Measurements from ENCODE around the gene USP25.

Gene USP25

GRCh38 chr21:15766952-15767603 lies 37.3 kb downstream of the USP25 start:
- no peak for DNase-seq

DNA sequence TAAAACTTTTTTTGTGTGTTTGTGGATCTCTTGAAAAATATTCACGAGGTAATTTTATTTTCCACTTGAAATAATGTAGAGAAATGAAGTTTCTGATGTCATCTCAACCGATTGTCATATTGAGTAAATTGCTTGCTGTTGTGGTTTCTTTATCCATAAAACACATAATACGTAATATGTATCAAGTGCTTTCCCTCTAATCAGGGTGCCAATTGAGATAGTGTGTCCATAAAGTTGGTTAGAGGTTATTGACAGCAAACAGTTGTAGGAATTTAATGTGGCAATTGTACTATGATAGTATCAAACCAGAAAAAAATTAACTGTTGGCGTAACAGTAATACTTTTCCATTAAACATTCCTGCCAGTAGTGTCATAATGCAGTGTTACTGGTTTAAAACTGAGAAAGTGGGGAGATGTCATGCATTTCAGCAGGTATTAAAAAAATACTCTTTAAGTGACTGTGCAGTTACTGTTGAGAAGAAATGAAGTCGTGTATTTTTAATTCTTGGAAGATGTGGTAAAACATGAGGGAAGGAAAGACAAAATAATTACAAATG lies 38.3 kb downstream of the USP25 start:
- no peak for DNase-seq

DNA sequence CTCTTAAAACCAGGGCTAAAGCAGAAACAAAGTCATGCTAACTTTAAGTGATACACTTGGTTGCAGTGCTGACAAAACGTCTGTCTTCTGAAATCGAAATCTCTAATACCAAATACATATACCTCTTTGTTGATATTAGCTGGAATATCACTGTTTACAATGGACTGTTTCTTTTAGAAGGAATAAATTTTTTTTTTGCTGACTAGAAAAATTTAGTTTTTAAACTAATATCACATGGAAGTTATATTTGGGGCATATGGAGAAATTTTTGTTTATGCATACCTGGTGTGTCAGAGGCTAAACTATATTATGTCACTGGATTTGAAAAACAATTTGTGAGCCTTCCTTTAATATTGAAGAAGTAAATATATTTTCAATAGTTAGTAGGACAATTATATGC lies 39.1 kb downstream of the USP25 start:
- DNase-seq: no peak

GRCh38 chr21:15771311-15771710 lies 41.5 kb downstream of the USP25 start:
- DNase-seq: no peak

- DNase-seq: no peak
These were observed 42.9 kb downstream of the USP25 start for GRCh38 chr21:15772654-15773053.

DNA sequence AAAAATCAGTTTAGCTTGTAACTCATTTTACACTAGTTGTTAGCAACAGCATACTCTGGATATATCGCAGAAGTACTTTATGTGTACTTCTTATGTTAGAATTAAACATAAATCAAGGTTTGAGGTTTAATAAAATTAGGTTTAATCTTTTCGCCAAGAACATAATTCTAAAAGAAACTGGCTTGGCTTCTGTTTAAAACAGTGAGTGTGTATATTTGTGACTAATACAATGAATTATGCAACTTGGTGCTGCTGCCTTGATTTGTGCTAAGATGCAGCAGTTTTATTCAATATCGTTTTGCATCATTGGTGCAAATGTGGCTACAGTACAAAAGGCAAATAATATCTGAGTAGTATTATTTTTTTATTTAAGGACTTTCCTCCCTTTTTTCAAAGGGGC lies 44.8 kb downstream of the USP25 start:
- no peak for DNase-seq

DNA sequence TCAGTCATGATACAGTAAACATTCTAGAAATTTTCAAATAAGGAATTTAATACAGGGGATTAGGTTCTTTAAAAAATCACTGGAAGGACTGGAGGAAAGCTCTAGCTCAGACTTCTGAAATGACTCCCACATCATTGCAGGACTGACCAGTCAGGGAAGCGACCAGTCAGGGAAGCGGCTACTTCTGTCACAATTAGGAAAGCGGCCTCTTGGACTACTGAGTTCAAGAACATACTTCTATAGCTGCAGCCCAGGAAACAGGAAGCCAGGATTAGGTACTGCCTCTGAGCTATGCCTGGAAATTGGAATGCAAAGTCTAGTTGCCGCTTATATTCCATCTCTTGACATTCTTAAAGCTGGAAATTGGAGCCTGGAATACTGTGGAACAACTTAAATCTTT lies 45.5 kb downstream of the USP25 start:
- DNase-seq: no peak

- no peak for DNase-seq
These were observed 46.2 kb downstream of the USP25 start for GRCh38 chr21:15775981-15776380.

- no peak for DNase-seq
These were observed 47.0 kb downstream of the USP25 start for GRCh38 chr21:15776818-15777217.

- DNase-seq: no peak
These were observed 52.2 kb downstream of the USP25 start for GRCh38 chr21:15781986-15782385.

GRCh38 chr21:15788847-15789523 lies 59.2 kb downstream of the USP25 start:
- no peak for DNase-seq

- DNase-seq: no peak
These were observed 63.3 kb downstream of the USP25 start for GRCh38 chr21:15793109-15793508.

DNA sequence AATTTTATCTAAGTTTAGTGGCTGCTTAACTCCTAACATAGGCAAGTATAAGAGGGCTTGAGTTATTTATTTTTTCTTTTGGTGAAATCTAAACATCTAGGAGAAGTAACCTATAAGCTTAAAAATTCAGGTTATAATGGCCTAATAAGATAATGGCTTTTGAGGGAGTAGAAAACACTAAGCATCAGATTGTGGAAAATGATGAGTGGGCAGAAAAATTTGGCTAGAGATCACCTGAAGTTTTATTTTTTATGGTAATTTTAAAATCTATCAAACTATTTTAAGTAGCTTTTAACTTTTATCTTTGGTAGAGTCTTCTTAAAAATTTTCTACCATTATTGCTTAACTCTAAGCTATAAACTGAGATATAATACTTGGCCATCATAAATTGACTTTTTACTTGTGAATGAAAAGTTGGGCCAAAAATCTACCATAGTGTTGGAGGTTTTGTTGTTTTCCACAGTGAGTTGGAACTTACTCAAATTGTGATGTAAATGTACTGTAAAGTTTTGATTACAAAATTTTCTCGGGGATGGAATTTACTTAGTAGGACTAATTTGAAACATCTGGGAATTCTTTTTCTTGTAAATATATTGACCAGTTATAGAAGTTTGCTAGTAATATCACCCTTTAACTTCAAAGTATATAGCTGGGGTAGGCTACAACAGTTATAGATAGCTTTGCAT lies 63.9 kb downstream of the USP25 start:
- no peak for DNase-seq

DNA sequence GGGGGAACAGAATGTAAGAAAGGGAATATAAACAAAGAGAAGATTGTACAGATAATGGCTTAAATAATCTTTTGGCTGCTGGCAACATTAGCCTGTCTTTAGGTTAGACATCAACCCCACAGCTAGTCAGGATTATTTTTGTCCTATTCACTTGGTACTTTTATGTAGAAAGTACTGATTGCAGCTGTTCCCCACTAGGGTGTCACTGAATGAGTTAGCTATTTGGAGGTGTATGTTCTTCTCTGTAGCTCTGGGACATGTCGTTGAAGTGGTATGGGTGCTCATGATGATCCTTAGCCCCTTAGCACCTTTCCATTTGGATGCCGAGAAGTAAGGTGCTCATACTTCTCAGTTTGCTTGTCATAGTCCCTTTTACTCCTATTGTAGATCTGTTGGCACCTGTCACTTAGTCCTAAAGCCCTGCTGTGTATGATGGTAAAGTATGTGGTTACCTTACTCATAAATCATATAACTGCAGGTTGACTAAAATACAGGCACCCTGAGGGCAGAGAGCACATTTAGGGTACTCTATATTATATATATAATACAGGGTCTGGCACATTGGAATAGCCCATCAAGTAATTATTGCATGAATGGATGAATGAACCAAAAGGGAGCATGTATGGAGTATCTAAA lies 64.6 kb downstream of the USP25 start:
- no peak for DNase-seq

- no peak for DNase-seq
These were observed 65.8 kb downstream of the USP25 start for GRCh38 chr21:15795533-15795932.

GRCh38 chr21:15797577-15798363 lies 68.0 kb downstream of the USP25 start:
- DNase-seq: no peak

- no peak for DNase-seq
These were observed 71.6 kb downstream of the USP25 start for GRCh38 chr21:15801352-15801863.

DNA sequence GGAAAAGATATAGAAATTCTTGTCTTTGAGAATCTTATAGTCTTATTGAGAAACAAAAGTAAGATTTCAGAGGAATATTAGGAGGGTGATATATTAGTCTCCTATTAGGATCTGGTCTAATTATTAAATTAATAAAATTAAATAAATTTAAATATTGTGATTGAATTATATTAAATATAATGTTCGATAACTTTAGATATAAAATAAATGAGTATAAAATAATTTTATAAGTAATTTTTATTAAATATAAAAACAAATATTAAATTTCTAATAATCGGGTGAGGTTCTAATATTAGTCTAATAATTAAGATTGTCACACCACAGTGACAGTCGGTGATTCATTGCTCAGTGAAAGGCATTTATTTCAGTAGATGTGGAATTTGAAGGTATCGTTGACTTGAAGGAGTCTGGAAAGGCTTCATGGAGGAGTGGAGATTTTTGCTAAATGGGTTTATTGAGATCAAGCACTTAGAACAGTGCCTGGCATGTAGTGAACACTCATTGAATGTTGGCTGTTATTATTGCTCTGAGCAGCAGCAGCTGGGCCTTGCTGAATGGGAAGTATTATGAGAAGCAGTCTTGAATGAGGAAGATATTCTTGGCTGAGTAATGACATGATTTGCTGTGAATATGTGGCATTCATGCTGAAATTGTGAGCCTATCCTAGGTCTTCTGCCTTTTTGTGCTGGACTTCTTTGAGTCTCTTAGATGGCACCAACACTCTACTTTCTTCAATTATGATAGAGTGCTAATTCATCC lies 74.6 kb downstream of the USP25 start:
- no peak for DNase-seq

GRCh38 chr21:15809065-15809464 lies 79.3 kb downstream of the USP25 start:
- no peak for DNase-seq

GRCh38 chr21:15809818-15810217 lies 80.0 kb downstream of the USP25 start:
- no peak for DNase-seq

DNA sequence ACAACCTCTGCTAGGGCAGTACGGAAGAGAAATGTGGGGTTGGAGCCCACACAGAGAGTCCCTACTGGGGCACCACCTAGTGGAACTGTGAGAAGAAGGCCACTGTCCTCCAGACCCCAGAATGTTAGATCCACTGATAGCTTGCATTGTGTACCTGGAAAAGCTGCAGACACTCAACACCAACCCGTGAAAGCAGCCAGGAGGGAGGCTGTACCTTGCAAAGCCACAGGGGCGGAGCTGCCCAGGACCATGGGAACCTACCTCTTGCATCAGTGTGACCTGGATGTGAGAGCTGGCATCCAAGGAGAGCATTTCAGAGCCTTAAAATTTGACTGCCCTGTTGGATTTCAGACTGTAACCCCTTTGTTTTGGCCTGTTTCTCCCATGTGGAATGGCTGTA lies 85.5 kb downstream of the USP25 start:
- no peak for DNase-seq

DNA sequence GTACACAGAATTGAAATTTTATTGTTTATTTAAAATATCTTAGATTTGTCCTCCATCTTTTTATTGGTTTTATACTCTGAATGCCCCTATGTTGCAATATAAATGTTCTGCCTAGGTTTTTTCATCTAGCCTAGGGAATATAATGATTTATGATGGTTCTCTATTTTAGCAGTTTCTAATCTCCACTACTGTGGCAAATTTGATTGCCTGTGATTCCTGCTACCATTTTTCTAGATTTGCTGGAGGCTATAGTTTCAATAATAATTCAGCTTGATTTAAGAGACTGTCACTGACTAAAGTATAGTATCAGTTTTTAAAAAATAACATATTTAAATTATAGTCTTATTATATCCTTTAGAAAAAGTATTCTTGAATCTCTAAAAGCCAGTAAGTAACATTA lies 90.5 kb downstream of the USP25 start:
- no peak for DNase-seq
